ENCODE data around the gene EXOC4.
A peak's percentile ranks its signal among the peaks of the same experiment; 100 is the strongest.

Gene EXOC4

GRCh38 chr7:133265821-133266220, 12.9 kb downstream of the EXOC4 start:
- TF ChIP-seq GATA2 (IDR thresholded peaks at IDR 0.05; ENCODE audit: low read depth, low read length), result no peak
- no peak for TF ChIP-seq GATA3 (IDR thresholded peaks at IDR 0.05; ENCODE audit: low read depth, low read length)

DNA sequence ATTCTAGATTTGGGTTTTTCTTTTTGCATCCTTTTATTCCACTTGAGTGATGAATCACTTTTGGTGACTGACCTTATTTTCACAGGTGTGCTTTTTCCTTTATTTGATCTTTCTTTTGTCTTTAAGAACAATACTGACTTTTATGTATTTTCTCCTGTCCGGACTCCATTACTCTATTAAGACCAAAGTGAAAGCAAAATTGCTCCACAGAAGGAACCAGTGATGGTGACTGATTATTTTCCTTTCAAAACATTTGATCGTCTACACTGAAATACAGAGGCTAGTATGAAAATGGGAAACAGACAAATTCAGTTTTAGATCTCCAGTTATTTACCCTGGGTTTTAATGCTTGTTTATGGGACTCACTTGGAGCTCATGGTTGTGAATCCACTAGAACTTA, 15.5 kb downstream of the EXOC4 start:
- no peak for TF ChIP-seq GATA3 (IDR thresholded peaks at IDR 0.05; ENCODE audit: low read depth, low read length)
- no peak for TF ChIP-seq GATA2 (IDR thresholded peaks at IDR 0.05; ENCODE audit: low read depth, low read length)

- TF ChIP-seq GATA2 (IDR thresholded peaks at IDR 0.05; ENCODE audit: low read depth, low read length), result no peak
- no peak for TF ChIP-seq GATA3 (IDR thresholded peaks at IDR 0.05; ENCODE audit: low read depth, low read length)
These were observed 19.5 kb downstream of the EXOC4 start for GRCh38 chr7:133272336-133272735.

GRCh38 chr7:133273227-133273626, 20.3 kb downstream of the EXOC4 start:
- TF ChIP-seq GATA3 (IDR thresholded peaks at IDR 0.05; ENCODE audit: low read depth, low read length) (no peak), GATA2 (IDR thresholded peaks at IDR 0.05; ENCODE audit: low read depth, low read length) (no peak)

DNA sequence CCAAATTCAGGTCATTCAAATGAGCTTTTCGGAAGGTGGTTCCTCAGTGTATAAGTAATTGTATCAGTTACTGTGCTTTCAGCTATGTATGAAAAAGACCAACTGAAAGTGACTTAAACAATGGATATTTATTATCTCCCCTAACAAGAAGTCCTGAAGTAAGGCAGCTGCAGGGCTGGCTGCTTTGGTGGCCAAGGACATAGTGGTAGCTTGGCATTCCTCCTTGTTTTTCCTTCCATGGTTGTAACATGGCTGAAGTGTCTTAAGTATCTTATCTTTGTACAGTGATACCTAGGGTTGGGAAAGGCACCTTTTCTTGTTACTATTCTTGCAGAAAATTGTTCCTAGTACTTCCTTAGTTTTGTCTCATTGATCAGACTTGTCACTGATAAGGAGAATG, 21.4 kb downstream of the EXOC4 start:
- TF ChIP-seq GATA3 (IDR thresholded peaks at IDR 0.05; ENCODE audit: low read depth, low read length) (no peak), GATA2 (IDR thresholded peaks at IDR 0.05; ENCODE audit: low read depth, low read length) (no peak)

DNA sequence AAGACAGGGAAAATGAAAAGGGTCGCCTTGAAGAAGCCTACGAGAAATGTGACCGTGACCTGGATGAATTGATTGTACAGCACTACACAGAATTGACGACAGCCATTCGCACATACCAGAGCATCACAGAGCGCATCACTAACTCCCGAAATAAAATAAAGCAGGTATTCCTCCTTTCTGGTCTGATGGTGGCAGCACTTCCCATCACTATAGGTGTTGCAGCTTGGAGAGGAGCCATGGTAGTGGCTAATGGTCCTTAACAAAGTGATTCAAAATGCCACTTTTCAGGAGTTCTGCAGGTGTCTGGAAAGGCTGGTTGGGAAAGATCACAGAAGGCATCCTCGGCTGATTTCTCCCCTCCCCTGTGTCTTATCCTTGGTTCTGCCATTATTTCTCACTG, 22.1 kb downstream of the EXOC4 start:
- TF ChIP-seq GATA3 (IDR thresholded peaks at IDR 0.05; ENCODE audit: low read depth, low read length) (no peak), GATA2 (IDR thresholded peaks at IDR 0.05; ENCODE audit: low read depth, low read length) (no peak)

GRCh38 chr7:133275446-133276095, 22.7 kb downstream of the EXOC4 start:
- TF ChIP-seq GATA2 (IDR thresholded peaks at IDR 0.05; ENCODE audit: low read depth, low read length), result no peak
- no peak for TF ChIP-seq GATA3 (IDR thresholded peaks at IDR 0.05; ENCODE audit: low read depth, low read length)

DNA sequence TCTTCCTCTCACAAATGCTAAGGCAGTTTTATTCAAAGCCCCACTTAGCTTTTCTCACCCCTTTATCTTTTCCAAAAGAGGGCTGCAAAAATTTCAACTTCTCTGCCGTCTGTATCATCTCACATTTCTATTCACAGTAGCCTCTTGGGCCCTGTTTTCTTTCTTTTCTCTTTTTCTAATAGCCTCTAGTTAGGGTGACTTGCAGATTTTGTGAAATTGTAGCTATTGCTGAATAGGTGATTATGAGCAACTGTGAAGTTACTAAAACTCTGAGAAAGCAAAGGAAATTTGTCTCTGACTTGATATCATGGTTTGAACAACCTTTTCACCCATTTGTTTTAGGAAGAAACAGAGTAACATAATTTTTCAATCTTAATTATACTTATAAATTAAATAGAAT, 29.2 kb downstream of the EXOC4 start:
- TF ChIP-seq GATA3 (IDR thresholded peaks at IDR 0.05; ENCODE audit: low read depth, low read length) (no peak), GATA2 (IDR thresholded peaks at IDR 0.05; ENCODE audit: low read depth, low read length) (no peak)

DNA sequence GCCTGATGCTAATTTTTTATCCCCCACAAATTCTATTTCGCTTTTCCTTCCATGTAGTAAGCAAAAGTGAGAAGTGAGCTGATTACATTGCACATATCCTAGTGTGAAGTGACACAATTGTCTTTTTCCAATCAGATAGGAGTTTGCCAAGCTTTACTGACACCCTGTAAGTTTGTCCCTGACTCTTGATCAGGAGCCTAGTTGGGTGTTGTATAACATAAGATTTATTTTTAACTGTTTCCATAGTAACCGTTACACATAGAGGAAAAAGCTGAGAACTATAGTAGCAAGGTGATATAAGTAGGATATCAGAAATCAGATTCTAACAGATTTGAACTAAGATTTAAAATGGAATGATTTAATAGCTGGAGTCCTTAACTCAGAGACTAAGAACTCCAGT, 31.2 kb downstream of the EXOC4 start:
- TF ChIP-seq GATA2 (IDR thresholded peaks at IDR 0.05; ENCODE audit: low read depth, low read length) (no peak), GATA3 (IDR thresholded peaks at IDR 0.05; ENCODE audit: low read depth, low read length) (no peak)

- TF ChIP-seq GATA2 (IDR thresholded peaks at IDR 0.05; ENCODE audit: low read depth, low read length) (no peak), GATA3 (IDR thresholded peaks at IDR 0.05; ENCODE audit: low read depth, low read length) (no peak)
These were observed 36.1 kb downstream of the EXOC4 start for GRCh38 chr7:133288970-133289369.

GRCh38 chr7:133290041-133290440, 37.2 kb downstream of the EXOC4 start:
- TF ChIP-seq GATA3 (IDR thresholded peaks at IDR 0.05; ENCODE audit: low read depth, low read length) (no peak), GATA2 (IDR thresholded peaks at IDR 0.05; ENCODE audit: low read depth, low read length) (no peak)

- TF ChIP-seq GATA3 (IDR thresholded peaks at IDR 0.05; ENCODE audit: low read depth, low read length) (no peak), GATA2 (IDR thresholded peaks at IDR 0.05; ENCODE audit: low read depth, low read length) (no peak)
These were observed 37.9 kb downstream of the EXOC4 start for GRCh38 chr7:133290676-133291333.

GRCh38 chr7:133292631-133293030, 39.8 kb downstream of the EXOC4 start:
- TF ChIP-seq GATA3 (IDR thresholded peaks at IDR 0.05; ENCODE audit: low read depth, low read length), result no peak
- TF ChIP-seq GATA2 (IDR thresholded peaks at IDR 0.05; ENCODE audit: low read depth, low read length), result no peak

- TF ChIP-seq GATA2 (IDR thresholded peaks at IDR 0.05; ENCODE audit: low read depth, low read length), result no peak
- no peak for TF ChIP-seq GATA3 (IDR thresholded peaks at IDR 0.05; ENCODE audit: low read depth, low read length)
These were observed 40.7 kb downstream of the EXOC4 start for GRCh38 chr7:133293384-133294160.

DNA sequence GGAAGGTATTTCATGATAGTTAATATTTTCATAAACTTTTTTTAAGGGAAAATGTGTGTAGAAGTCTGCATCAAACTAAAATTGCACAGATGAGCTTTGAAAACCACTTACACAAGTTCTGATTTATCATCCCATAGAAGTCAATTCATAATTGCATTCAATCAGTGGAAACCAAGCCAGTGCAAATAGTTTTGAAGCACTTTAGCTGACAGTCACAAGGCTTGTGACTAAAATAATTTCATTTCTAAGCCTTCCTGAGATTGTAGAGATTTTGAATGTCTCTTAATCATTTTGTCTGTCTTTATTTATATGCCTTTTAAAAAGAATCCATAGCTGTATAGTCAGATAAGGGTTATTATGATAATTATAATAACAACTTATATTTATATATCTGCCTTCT, 41.4 kb downstream of the EXOC4 start:
- TF ChIP-seq GATA2 (IDR thresholded peaks at IDR 0.05; ENCODE audit: low read depth, low read length), result peak; percentile 33; the same call in 1 of the 2 replicates
- TF ChIP-seq GATA3 (IDR thresholded peaks at IDR 0.05; ENCODE audit: low read depth, low read length), result peak; percentile 60; the same call in 1 of the 2 replicates

All from SH-SY5Y (cell line).